COLO829 (cell line): ENCODE results near the gene ENG.
"Not testable (repeated sequence)": the region's sequence is repeated elsewhere in the genome, so short reads cannot be mapped to it uniquely, and the experiment has no call there.

Source experiments
- DNase-seq: peaks from one replicate; pipeline ENCODE4 v3.0.0; 2012; ENCODE audit warnings: low spot score

The ENG gene

GRCh38 chr9:127863191-127863621 lies 8.7 kb upstream of the ENG start:
- DNase-seq, result no peak

DNA sequence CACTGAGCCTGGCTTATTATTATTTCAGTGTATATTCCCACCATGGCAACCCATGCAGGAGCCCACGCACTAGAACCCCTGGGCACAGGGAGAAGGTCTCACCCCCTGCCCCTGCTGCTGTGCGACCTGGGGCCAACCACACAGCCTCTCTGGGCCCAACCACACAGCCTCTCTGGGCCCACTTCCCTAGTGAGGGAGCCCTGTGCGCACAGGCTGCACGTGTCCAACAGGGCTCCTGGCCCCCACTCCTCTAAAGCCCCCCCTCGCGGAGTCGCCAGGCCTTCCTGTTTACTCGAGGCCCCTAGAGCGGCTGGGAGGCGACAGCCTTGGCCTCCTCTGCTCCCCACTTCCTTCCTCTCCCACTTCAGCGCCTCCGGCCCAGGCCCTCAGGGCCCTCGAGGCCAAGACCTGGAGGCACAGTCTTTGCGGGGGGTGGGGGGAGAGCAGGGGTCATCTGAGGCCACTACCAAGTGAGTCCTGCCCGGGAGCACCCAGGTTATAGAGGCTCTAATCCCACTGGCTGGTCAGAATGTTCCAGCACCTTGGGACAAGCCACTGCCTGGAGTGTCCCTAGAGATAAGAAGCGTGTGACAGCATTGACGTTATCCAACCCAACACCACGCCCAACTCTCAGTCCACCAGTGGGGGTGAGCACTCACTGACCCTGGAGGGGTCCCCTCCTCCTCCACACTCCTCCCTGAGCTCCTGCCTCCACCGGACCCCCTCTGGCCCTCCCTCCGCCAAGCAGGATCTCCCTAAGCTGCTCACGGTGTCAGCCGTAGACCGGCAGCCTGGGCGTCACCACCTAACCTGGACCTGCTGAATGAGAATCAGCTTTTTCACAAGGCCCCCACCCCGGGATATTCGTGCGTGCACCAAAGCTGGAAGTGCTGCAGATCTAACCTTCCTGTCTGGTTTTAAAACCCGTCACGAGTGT lies 7.9 kb upstream of the ENG start:
- no peak for DNase-seq

DNA sequence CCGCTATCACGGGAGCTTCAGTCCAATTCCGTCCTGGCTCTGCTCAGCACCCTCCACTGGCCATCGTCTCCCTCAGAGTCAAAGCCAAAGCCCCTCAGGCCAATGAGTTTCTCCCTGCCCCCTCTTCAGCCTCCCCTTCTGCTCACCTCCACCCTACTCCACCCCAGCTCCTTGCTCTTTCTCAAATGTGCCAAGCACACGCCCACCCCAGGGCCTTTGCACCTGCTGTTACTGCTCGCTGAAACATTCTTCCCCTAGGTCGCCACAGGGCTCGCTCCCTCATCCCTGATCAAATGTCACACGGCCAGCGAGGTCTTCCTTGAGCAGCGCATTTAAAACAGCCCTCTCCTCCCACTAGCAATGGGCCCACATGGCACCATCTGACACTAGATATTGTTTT lies 6.3 kb upstream of the ENG start:
- no peak for DNase-seq

DNA sequence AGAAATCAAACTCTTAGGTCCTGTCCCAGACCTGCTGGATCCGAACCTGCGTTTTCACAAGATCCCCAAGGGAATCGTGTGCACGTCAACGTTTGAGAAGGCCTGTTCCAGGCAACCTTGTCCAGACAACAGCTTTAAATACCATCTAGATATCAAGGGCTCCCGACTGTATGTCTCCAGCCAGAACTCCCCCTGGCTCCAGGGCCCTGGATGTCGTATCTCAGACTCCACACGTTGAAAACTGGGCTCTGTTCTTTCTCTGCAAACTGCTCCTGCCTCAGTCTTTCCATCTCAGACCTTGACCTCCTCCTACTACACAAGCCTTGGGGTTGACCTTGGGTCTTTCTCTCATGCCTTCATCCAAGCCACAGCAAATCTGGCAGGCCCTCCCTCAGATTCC lies 5.8 kb upstream of the ENG start:
- no peak for DNase-seq

GRCh38 chr9:127858041-127858512 lies 3.6 kb upstream of the ENG start:
- DNase-seq, result no peak

- DNase-seq, result no peak
Measured at GRCh38 chr9:127857278-127857677, 2.8 kb upstream of the ENG start.

- no peak for DNase-seq
Measured at GRCh38 chr9:127856729-127857116, 2.3 kb upstream of the ENG start.

GRCh38 chr9:127856094-127856728 lies 1.8 kb upstream of the ENG start:
- DNase-seq, result no peak

DNA sequence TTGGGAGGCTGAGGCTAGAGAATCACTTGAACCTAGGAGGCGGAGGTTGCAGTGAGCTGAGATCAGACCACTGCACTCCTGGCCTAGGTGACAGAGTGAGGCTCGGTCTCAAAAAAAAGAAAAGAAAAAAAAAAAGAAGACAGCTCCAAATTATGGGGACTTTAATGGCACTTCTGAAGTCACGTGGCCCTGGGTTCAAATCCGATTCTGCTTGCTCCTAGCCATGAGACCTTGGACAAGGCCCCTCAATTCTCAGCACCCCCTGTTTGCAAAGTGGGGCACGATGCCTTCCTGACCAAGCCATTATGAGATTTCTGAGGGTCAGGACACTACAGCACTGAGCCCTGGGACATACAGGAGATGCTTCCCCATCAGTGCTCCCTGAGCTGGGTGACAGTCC lies 1.1 kb upstream of the ENG start:
- DNase-seq, result no peak

DNA sequence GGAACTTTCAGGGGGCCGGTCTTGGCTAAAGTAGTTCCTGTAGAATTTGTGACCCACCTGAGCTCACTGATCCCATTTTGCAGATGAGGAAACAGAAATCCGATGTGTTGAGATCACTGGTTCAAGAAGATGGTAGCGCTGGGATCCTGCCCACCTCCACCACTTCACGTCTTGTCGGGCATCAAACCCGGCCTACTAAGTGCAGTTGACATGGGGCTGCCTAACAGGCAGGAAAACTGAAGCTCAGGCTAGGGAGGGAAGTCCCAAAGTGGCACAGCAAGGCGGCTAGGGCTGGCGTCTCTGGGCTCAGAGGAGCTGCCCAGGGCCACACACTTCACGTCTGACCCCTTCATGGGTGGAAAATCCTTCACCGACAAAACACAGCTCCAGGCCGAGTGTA lies 502 bp upstream of the ENG start:
- no peak for DNase-seq

DNA sequence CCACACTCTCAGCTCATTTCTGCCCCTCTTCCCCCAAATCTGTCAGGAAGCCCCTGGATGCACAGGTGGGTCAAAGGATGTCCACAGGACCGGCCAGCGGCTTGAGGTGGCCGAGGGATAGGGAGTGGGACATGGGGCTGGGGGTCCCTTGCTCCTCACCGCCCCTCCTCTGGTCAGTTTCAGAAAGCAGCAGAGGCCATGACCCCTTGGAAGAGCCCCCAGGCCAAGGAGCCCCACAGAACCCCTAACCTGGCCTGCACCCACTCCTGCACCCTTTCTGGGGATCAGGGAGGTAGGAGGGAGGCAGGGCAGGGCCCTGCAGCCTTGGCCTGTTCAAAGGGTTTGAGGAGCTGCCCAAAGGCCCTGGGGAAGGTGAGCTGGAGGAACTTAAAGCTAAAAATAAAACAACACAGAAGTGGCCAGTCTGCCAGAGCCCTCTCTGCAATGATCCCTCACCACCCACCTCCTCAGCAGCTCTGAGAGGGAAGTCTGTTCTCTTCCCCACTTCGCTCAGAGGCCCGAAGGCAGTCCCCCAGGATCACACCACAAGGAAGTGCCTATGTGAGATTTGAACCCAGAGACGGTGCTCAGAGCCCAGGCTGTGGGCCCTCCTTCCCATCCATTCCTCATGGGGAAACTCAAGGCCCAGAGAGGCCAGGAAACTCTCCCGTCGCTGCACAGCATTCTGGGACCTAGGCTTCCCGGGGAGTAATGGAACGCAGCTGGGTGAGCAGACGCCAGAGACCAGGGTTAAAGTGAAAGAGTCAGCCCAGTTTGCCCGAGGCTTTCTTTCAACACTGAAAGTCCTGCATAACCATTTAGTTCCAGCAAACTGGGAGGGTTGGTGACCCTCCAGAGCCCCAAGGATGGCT lies 910 bp downstream of the ENG start:
- no peak for DNase-seq

- DNase-seq, result no peak
Measured at GRCh38 chr9:127852829-127853228, 1.6 kb downstream of the ENG start.

DNA sequence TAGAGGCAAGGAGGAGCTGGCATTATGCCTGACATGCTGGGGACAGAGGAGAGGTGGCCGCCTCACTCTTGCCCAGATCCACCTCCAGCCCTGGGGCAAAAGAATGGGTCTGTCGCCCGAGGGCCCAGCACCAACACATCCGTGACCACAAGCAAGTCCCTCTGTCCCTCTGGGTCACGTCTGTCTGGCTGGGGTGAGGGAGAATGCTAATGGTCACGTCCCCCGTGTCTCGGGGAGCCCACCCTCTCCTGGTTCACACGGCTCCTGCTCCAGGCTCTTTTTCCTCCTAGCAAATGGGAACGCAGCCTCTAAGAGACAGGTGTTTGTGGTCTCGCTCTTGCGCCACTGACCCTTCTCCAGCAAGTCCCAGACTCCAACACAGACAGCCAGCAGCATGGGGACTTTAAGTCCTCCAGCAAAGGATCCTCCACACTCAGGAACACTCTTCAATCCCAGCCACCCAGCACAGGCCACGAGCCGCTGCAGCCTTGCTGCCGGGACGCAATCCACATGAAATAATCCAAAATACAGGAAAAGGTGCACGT lies 4.1 kb downstream of the ENG start:
- DNase-seq, result no peak

- no peak for DNase-seq
Measured at GRCh38 chr9:127848756-127849504, 5.5 kb downstream of the ENG start.

DNA sequence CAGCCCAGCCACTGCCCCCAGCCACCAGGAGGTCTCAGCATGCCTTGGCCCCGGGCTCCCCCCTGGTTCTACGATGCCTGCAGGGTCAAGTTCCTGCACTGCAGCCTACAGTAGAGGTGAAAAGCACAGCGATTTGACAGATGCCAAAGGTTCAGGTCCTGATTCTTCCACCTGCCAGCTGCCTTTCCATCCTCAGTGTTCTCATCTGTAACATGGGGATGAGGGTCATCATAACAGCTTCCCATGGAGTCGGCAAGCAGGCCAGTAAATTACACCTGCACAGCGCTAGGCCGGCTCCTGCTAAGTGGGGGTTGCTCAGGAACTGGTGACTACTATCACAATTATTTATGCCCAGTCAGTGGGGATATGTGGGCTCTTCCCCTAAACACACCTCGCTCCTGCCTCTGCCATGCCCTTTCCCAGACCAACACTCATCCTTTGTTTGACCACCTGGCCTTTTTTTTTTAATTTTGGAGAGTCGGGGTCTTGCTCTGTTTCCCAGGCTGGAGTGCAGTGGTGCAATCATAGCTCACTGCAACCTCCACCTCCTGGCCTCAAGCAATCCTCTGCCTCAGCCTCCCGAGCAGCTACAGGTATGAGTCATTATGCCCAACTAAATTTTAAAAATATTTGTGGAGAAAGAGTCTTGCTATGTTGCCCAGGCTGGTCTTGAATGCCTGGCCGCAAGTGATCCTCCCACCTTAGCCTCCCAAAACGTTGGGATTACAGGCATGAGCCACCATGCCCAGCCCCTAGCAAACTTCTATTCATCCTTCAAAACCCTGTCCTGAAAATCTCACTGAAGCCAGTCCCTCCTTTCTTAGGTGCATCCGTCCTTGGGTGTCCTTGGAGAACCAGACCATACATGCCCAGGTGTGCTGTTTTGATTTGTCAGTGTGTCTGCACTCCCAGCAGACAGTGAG lies 6.4 kb downstream of the ENG start:
- DNase-seq, result no peak

DNA sequence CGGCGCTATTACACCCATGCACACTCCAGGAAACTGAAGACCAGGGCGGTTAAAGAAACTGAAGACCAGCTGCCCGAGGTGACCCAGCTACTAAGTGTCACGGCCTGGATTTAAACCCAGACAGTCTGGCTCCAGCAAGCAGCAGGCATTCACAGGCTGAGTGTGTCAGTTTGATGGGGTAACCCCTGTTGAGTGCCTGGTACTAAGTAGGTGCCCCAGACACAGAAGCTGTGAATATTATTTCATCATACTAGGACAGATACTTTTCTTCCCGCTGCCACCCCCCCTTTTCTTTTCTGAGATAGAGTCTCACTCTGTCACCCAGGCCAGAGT lies 7.3 kb downstream of the ENG start:
- no peak for DNase-seq

DNA sequence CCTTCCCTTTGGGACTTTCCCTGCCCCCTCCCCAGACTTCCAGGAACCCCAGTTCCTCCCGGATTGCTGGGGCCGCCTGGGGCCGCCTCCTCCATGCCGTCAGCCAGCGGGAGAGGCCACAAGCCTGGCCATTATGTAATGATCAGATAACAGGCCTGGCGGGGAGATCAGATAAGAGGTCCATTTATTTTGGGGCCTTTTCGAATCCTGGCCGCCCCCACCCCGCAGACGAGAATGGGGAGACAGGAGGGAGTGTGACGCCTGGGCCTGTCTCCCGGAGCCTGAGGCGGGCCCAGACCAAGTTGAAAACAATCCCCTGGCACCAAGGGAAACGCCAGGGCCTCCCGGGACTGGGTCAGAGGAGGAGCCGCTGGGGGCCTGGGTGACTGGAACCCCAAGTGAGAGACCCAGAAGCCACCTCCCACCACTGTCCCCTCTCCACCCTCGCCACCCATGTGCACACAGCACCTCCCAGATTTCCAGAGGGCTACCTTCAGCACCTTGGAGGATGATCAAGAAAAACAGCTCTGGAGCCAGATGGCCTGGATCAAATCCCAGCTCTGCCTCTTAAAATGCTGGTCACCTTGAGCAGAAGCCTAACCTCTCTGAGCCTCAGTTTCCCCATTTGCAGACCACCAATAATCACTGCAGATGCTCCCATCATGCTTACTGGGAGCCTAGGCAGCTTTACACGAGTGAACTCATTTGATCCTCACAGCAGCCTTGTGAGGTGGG lies 7.8 kb downstream of the ENG start:
- DNase-seq, result no peak

DNA sequence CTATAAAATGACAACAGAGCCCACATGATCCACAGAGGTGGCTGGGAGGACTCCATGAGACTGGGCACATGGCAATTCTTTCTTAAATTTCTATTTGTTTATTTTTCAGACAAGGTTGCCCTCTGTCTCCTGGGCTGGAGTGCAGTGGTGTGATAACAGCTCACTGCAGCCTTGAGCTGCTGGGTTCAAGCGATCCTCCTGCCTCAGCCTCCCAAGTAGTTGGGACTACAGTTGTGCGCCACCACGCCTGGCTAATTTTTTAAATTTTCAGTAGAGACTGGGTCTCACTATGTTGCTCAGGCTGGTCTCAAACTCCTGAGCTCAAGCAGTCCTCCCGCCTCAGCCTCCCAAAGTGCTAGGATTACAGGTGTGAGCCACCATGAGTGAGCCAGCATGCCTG lies 8.8 kb downstream of the ENG start:
- DNase-seq, result not testable (repeated sequence)

DNA sequence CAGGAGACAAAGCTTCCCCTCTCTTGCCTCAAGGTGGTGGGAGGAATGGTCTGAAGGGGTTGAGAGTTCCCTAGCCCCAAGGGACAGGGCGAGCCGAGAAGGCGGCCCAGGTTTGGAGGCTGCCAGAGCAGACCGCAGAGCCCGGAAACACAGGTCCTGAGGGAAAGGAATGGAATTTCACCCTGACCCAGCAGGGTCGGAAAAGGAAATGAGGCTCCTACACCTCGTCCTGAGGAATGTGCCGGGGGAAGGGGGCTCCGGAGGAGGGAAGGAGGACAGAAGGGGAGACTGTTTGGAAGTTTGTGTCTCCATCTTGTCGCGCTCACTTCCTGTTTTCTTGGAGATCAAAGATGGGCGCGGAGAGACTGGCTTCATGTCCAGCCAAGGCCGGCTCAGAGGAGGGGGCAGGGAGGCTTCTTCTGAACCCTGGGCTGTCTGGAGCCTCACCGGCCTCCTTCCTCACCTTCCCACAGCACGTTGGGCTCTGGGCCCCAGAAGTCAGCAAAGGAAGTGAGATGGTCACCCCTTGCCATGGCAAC lies 9.6 kb downstream of the ENG start:
- DNase-seq, result no peak
